ENCODE results near the gene NFIC.

Gene NFIC

GRCh38 chr19:3359015-3359918 is 7.1 kb upstream of the NFIC start:
- no peak for DNase-seq (ENCODE audit: low read depth, low spot score)

- no peak for DNase-seq (ENCODE audit: low read depth, low spot score)
These were observed 6.4 kb upstream of the NFIC start for GRCh38 chr19:3359919-3360420.

DNA sequence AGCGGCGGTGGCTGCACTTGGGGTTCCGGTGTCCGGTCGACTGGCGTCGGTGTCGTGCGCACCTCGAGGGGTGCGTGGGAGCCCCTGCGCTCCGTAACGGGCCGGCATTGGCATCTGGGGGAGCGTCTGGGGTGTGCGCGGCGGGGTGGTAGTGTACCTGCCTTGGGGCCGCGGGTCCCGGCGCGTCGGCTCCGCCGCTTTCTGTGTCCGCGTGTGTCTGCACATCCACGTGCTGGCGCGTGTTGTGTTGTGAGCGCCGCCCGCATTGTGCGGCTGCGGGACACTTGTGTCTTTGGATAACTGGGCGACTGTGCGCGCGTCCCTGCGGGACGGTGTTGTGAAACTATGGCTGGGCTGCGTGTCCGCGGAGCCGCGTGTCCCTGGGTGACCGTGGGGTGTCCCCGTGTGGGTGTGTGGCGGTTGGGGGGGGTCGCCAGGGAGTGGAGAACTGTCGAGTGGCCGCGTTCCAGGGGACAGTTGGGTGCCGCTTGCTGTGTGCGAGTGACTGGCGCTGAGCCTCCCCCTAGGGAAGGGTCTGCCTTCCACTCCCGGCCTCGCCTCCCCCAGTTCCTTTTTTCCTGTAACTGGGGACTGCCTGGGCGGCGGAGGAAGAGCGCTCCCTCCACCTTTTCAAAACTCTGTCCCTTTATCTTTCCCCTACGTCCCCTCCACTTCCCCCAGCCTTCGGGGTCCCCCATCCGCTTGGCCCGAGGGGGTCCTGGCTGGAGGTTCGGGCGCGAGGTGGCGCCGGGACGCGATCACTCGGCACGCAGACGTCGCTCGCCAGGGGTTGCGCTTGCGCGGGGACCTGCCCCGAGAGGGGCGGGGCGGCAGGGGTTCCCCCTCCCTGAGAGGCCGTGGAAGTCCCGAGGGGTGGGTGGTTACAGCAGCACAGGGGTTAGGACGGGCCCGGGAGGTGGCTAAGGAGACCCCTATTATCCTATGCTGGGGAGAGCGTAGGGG is 5.7 kb upstream of the NFIC start:
- no peak for DNase-seq (ENCODE audit: low read depth, low spot score)

- no peak for DNase-seq (ENCODE audit: low read depth, low spot score)
These were observed 4.8 kb upstream of the NFIC start for GRCh38 chr19:3361384-3362216.

DNA sequence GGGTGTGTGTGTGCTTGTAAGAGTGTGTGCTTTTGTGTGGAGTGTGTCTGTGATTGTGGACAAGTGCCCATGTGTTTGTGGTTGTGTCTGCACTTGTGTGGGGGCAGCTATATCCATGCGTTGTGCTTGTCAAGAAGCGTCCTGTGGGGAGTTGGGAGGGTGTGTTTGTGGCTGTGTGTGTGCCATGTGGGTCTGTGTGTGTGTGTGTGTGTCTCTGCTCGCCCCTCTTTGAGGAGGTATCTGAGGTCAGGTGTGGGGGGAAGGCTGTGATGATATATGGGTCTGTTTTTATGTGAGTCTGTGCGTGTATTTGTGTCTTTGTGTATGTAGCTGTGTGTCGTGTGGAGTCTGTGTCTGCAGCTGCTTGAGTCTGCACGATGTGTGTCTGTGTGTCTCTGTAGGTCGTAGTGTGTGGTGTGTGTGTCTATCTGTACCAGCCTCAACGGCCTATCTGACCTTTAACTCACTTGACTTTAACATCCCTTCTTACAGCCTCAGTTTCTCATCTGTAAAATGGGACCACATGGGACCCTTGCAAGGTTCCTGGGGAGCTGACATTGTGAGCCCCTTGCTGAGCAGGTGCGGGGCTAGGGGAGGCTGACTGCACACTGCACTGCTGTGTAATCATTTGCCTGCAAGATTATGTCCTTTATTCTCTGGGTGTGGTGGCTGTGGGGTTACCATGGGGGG is 4.0 kb upstream of the NFIC start:
- DNase-seq (ENCODE audit: low read depth, low spot score), result no peak

DNA sequence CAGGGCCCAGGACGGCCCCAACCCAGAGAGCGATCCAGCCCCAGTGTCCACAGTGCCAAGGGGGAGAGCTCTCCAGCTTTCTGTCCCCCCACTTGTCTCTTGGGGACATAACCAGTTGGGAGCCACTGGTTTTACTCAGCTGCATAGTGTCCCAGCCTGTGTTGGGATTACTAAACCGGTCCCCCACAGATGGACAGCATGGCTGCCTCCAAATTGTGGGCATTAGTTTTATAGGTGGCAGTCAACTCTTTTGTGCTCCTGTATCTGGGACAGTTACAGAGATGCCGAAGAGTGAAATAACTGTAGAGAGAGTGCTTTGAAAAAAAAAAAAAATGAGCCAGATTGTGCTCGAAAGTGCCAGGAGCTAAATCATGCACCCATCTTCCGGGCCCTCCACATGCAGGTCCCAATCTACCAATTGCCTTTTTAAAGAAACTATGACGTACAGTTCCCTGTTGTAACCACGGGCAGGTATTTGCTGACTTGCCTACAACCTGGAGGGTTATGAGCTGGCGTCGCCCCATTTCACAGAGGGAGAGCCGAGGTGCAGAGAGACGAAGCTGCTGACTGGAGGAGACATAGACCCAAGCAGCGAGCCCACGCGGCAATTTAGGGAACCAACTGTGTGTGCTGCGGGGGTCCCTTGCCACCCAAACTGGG is 2.4 kb upstream of the NFIC start:
- no peak for DNase-seq (ENCODE audit: low read depth, low spot score)

DNA sequence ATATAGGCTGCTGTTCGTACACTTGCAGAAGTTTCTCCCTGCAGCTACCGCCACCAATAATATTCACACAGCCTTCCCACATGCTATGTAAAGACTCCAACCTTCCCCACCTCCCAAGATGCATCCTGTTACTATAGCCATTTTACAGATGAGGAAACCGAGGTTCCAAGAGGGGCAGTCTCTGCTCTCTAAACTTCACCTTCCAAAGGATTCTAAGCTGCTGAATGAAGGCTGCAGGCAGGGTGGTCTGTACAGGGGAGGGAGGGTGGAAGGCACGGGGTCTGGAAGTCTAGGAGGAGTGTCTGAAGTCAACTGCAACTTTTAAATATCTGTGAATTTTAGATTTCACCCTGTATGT is 1.9 kb upstream of the NFIC start:
- no peak for DNase-seq (ENCODE audit: low read depth, low spot score)

DNA sequence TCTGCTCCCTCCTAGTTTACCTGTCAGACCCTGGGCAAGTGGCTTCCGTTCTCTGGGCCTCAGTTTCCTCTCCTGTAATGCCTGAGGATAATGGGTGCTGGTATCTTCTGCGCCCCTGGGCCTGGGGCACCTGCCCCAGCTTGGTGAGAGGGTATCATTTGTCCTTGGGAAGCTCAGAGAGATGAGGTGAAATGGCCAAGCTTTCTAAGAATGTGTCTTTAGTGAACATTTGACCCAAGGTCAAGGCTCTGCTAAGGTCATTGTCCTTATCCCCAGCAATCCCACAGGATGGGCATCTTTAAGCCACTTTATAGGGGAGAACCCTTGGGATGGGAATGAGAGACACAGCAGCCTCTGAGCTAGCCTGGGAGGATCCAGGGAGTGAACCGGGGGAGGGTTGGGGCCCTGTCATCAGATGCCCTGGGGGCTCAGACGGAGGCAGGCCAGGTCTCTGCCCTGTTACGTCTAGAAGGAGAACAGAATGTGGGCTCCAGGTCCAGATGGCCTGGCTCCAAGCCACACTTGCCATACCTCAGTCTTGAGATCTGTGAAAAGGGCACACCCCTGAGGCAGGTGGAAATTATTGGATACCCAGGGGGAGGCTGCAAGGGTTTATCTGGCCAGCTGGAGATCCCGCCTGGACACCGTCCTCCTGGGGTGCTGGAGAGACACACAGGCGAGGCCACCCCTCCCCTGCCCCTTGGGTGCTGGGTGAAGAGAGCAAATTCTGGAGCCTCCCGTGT is 1.1 kb upstream of the NFIC start:
- no peak for DNase-seq (ENCODE audit: low read depth, low spot score)

- no peak for DNase-seq (ENCODE audit: low read depth, low spot score)
These were observed 607 bp downstream of the NFIC start for GRCh38 chr19:3366753-3367627.

GRCh38 chr19:3367628-3368440 is 1.5 kb downstream of the NFIC start:
- DNase-seq (ENCODE audit: low read depth, low spot score), result no peak

GRCh38 chr19:3368441-3368795 is 2.0 kb downstream of the NFIC start:
- DNase-seq (ENCODE audit: low read depth, low spot score), result no peak

DNA sequence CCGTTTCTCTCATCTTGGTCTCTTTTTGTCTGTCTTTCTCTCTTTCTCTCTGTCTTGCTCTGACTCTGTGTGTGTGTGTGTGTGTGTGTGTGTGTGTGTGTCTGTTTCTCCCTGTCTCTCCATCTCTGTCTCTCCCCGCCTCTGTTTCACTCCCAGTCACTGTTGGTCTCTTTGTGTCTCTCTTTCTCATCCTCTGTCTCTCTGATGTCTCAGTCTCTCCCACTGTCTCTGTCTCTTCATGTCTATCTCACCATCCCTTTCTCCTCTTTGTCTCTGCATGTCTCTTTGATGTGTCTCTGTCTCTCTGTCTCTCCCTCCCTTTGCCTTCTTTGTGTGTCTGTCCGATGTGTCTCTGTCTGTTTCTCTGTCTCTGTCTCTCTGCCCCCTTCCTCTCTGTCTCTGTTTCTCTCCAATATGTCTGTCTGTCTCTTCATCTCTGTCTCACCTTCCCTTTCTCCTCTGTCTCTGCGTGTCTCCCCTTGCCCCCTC is 2.5 kb downstream of the NFIC start:
- no peak for DNase-seq (ENCODE audit: low read depth, low spot score)

DNA sequence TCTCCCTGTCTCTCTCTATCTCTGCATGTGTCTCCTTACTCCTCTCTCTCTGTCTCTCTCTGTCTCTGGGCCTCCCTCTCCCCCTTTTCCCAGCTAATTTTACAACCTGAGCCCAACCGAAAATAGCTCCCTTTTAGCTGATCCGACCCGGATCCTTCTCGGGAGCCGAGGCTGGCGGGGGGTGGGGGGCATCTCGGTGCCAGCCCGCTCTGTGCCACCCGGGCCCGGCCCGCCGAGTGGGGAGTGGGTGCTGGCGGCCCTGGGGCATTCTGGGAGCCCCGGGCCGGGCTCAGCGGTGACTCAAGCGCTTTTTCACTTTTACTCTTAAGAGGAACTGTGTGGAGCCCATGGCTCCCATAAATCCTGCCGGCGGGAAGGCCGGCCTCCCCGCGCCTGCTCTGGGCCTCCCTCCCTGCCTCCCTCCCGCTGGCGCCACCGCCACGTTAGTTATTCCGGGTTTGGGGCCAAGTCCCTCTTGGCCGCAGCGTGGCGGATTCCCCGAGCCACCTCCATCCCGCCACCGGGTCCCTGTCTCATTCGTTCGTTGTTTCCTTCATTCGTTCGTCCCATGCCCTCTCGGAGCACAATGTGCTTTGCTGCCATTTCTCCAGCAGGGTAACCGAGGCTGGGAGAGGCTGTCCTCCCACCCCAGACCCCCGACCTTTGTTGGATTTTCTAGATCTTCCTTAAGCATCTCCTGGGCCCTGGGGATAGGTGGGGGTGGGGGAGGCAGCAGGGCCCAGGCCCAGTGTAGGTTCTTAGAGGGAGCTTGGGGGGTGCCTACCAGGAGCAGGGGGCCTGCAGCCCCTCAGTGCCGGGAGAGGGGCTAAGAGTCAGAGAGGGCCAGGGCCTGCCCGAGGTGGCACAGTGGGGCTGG is 3.2 kb downstream of the NFIC start:
- no peak for DNase-seq (ENCODE audit: low read depth, low spot score)

DNA sequence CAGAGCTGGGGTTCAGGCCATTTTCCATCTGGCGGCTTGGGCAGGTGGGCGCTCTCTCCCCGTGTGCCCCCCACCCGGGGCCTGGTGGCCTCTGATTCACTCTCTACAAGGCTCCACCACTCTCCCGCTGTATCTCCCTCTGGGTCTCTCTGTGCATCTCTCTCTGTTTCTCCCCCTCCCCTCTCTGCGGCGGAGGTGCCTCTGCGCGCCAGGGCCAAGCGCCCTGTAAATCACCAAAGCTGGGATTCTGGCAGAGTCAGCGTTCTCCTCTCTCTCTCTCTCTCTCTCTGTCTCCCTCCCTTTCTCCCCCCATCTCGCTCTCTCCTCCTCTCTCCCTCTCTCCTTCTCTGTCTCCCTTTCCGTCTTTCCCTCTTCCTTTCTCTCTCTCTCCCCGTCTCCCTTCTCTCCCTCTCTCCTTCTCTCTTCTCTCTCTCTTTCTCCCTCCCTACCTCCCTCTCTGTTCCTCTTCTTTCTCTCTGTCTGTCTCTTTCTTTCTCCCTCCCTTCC is 3.9 kb downstream of the NFIC start:
- DNase-seq (ENCODE audit: low read depth, low spot score), result no peak

DNA sequence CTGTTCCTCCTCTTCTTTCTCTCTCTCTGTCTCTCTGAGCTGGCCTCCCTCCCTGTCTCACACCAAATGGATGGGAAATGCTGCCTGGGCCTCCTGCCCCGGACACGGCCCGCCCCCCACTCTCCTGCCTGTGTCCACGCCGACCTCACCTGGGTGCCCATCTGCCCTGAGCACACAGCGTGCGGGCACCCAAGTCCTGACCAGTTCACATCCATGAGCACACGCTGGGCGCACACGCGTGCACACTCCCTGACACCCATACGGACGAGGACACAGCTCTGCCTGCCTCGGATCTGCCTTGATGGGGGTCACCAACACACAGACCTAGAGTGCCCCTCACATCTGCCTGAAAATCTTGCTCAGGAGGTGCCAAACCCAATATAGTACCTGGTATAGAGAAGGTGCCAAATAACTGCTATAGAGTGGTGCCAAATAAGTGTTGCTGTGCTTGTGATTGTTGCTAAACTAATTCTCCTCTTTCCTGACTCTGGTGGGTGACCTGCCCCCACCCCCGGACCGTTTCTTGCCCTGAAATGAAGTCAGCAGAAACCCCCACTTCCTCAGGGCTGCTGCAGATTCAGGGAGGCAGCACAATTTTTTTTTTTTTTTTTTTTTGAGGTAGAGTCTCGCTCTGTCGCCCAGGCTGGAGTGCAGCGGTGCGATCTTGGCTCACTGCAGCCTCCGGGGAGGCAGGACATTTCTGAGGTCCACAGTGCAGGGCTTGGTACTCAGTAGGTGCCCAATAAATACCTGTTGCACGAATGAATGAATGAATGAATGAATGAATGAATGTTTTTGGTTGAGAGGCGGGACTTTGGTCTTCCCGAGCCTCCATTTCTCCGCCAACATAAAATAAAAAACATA is 4.6 kb downstream of the NFIC start:
- DNase-seq (ENCODE audit: low read depth, low spot score), result no peak

- DNase-seq (ENCODE audit: low read depth, low spot score), result no peak
These were observed 6.0 kb downstream of the NFIC start for GRCh38 chr19:3372413-3372812.

All from ELF-1 (cell line).